ENCODE measurements around the gene HES1. TPM values are rescaled to one million over a fixed set of nuclear protein-coding genes. Genes with fewer than 3 reads are reported as not detected.

HES1 gene
- total and polyA plus RNA-seq, 2 donors: 13.3 to 19.7 TPM

DNA sequence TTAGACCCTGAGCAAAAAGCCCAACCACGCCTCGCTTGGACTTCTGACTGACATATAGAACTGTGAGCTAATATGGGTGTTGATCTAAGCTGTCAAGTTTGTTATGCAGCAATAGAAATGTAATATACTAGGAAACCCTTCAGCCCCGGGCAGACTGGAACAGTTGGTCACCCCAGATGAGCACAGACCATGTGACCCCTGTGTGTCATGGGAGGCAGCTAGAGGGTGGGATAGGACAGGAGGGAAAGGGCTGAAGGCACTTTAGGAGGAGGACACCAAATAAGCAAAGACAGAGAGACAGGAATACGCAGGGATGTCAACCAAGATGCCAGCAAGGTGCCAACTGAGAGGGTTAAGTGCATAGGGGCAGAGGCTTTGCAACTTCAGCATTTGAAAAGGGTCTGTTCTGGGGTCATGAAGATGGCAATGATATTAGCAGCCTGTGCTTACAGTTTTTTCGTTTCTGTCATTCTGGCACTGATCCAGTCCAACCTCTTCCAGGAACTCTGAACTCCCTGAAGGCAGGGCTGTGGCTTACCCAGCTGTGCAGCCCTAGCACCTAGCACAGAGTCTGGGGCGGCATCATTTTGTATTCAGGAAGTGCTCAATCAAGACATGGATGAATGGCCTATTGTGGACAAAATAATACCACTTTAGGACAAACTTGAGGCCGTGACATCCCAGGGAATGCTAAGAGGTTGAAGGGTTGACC is 51.4 kb downstream of the HES1 start:
- Histone ChIP-seq H3K4me1 (ENCODE audit: control insufficient read depth in 2 of 2, insufficient read depth in 2 of 2, low read length in 2 of 2) (no peaks in the 10 kb centered on the region), H3K36me3 (ENCODE audit: control insufficient read depth in 2 of 2, insufficient read depth in 2 of 2, low read length in 1 of 2) (no peaks in the 10 kb centered on the region), H3K4me3 (ENCODE audit: low read length in 2 of 2) (no peak overlapping the region), H3K9me3 (ENCODE audit: control insufficient read depth in 2 of 2, insufficient read depth in 1 of 2, low read length in 1 of 2) (no peaks in the 10 kb centered on the region), H3K27me3 (ENCODE audit: control insufficient read depth in 2 of 2, insufficient read depth in 1 of 2, low read length in 1 of 2) (no peaks in the 10 kb centered on the region), H3K27ac (ENCODE audit: low read depth in 1 of 2, low read length in 1 of 2) (no peak overlapping the region)
- no peak for DNase-seq (ENCODE audit: low read depth in 6 of 9, low spot score in 9 of 9)
- 81% methylated on average over 7 of the region's 7 CpGs for WGBS

Other genes with a start within 250 kb of the HES1 start
- gene CPN2, start 215.2 kb downstream of the HES1 start, total RNA-seq: 0.05 TPM
- 0.07 TPM for gene CPN2, start 215.2 kb downstream of the HES1 start, polyA plus RNA-seq
- gene LRRC15, start 233.6 kb downstream of the HES1 start, total RNA-seq: 0.33 TPM
- 0.55 TPM for gene LRRC15, start 233.6 kb downstream of the HES1 start, polyA plus RNA-seq